Measurements from ENCODE around the gene GPR55.

DNA sequence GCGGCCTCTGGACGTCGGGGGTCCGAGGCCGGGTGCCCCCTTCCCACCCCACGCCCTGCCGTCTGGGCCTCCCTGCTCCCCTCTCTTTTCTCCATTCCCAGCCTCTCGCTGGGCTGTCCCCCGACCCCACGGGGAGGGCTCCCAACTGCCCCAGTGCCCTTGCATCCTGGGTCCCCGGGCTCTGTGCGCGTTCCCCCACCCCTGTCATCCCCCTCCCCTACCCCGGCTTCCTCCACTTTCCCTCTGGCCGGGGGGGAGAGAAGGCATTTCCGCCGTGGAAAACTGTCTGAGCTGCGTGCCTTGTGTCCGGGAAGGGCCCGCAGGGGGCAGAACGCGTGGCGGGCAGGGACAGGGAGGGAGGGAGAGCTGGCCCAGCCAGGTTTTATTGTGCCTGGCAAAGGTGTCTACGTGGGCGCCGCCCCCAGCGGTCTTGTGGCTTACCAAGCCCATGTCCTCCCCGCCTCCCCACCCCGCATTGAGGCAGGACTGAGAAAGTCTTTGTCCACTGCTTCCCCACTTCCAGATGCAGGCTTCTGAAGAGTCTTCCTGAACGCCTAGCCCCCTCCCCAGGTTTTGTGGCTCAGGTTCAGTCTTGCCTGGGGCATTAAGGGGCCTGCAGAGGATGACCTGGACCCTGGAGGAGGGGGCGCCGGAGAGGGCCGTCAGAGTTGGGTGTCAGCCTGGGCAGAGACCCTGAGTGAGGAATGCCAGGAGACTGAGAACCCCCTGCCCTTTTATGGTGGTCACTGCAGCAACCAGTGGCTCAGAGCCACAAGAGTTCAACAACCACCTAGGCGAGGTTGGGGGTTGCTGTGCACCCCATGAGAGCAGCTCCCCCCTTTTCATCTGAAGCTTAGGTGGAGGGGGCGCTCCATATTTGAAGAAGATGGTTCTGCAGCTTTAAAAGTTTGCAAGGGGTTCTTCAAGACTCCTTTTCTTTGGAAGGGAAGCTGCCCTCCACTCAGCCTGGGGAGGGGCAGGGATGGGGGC, 59.0 kb downstream of the GPR55 start:
- TF ChIP-seq, protein P1, sequence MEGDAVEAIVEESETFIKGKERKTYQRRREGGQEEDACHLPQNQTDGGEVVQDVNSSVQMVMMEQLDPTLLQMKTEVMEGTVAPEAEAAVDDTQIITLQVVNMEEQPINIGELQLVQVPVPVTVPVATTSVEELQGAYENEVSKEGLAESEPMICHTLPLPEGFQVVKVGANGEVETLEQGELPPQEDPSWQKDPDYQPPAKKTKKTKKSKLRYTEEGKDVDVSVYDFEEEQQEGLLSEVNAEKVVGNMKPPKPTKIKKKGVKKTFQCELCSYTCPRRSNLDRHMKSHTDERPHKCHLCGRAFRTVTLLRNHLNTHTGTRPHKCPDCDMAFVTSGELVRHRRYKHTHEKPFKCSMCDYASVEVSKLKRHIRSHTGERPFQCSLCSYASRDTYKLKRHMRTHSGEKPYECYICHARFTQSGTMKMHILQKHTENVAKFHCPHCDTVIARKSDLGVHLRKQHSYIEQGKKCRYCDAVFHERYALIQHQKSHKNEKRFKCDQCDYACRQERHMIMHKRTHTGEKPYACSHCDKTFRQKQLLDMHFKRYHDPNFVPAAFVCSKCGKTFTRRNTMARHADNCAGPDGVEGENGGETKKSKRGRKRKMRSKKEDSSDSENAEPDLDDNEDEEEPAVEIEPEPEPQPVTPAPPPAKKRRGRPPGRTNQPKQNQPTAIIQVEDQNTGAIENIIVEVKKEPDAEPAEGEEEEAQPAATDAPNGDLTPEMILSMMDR (IDR thresholded peaks at IDR 0.05): no peak
- no peak for TF ChIP-seq POLR2A (IDR thresholded peaks at IDR 0.05)
- TF ChIP-seq POLR2AphosphoS5 (IDR thresholded peaks at IDR 0.05): no peak
